Type B pancreatic cell (in vitro differentiated cells): ENCODE measurements around the gene RAD50. TPM values are rescaled to one million over a fixed set of nuclear protein-coding genes. Genes with fewer than 3 reads are reported as not detected.
"Not testable (repeated sequence)": the region's sequence is repeated elsewhere in the genome, so short reads cannot be mapped to it uniquely, and the experiment has no call there.

ENCODE experiments used
- DNase-seq: peaks from one replicate; pipeline ENCODE4 v3.0.0; 2021; ENCODE audit warnings: mixed read lengths; ENCODE audit not compliant: unreplicated experiment; ENCODE audit errors: extremely low spot score
- H3K27ac Mint-ChIP-seq: 2 replicates; pipeline ENCODE4 v1.8.0; 2021; ENCODE audit warnings: mild to moderate bottlenecking, mixed read lengths
- H3K27me3 Mint-ChIP-seq: 2 replicates; pipeline ENCODE4 v1.8.0; 2021; ENCODE audit warnings: mixed read lengths
- H3K36me3 Mint-ChIP-seq: 2 replicates; pipeline ENCODE4 v1.8.0; 2021; ENCODE audit warnings: mixed read lengths
- H3K4me1 Mint-ChIP-seq: one replicate; pipeline ENCODE4 v1.8.0; 2021; ENCODE audit warnings: mixed read lengths; ENCODE audit not compliant: unreplicated experiment
- H3K4me3 Mint-ChIP-seq: 2 replicates; pipeline ENCODE4 v1.8.0; 2021; ENCODE audit warnings: mild to moderate bottlenecking, mixed read lengths
- H3K9me3 Mint-ChIP-seq: 2 replicates; pipeline ENCODE4 v1.8.0; 2021; ENCODE audit warnings: mixed read lengths
- total RNA-seq: library from RNA; stranded (reverse); gene quantifications from 2 replicates; pipeline ENCODE4 v1.2.1, GENCODE V29; 2021; ENCODE audit warnings: low replicate concordance
- TF ChIP-seq, protein P1 (sequence below): fragments of 200-600 bp; sonication (generic); conservative IDR thresholded peaks from 2 replicates; pipeline ENCODE4 v1.5.0; 2021; ENCODE audit warnings: antibody characterized with exemption, mild to moderate bottlenecking

The RAD50 gene
- total RNA-seq, 1 donor from 2014 or later: 41.3 TPM

DNA sequence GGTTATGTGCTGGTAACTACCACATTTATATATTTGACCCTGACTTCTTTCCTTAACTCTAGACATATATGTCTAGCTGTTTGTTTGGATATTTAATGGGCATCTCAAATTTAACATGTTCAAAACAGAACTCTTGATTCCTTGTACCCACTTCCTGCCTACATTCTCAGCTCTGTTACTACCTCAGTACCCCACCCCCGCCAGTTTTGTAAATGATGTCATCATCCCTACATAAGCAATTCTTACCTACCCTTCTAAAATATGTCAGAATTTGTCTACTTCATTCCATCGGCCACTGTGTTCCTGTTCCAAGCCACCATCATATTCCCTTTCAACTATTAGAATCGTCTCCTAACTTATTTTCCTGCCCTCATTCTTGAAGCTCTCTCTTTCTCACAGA lies 4.8 kb downstream of the RAD50 start:
- DNase-seq: no peak
- Mint-ChIP-seq H3K9me3 (no peaks in the 10 kb centered on the region), H3K27me3 (no peaks in the 10 kb centered on the region), H3K27ac (no peak overlapping the region), H3K36me3 (peaks cover 17% of the 10 kb centered on the region), H3K4me1 (peaks cover 9% of the 10 kb centered on the region), H3K4me3 (no peak overlapping the region)
- TF ChIP-seq, protein P1, sequence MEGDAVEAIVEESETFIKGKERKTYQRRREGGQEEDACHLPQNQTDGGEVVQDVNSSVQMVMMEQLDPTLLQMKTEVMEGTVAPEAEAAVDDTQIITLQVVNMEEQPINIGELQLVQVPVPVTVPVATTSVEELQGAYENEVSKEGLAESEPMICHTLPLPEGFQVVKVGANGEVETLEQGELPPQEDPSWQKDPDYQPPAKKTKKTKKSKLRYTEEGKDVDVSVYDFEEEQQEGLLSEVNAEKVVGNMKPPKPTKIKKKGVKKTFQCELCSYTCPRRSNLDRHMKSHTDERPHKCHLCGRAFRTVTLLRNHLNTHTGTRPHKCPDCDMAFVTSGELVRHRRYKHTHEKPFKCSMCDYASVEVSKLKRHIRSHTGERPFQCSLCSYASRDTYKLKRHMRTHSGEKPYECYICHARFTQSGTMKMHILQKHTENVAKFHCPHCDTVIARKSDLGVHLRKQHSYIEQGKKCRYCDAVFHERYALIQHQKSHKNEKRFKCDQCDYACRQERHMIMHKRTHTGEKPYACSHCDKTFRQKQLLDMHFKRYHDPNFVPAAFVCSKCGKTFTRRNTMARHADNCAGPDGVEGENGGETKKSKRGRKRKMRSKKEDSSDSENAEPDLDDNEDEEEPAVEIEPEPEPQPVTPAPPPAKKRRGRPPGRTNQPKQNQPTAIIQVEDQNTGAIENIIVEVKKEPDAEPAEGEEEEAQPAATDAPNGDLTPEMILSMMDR: no peak

DNA sequence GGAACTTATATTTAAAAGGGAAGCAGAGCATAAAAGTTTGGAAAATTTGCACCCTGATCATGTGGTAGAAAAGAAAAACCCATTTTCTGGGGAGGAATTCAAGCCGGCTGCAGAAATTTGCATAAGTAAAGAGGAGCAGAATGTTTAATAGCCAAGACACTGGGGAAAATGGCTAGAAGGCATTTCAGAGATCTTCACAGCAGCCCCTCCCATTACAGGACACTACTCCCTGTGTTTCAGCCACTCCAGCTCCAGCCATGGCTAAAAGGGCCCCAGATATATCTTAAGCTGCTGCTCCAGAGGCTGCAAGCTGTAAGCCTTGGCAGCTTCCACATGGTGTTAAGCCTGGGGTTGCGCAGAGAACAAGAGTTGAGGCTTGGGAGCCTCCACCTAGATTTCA lies 7.8 kb downstream of the RAD50 start:
- not testable (repeated sequence) for H3K4me1 Mint-ChIP-seq, H3K4me3 Mint-ChIP-seq, DNase-seq, H3K9me3 Mint-ChIP-seq, H3K27me3 Mint-ChIP-seq, H3K27ac Mint-ChIP-seq
- H3K36me3 Mint-ChIP-seq: peaks cover 16% of the 10 kb centered on the region

DNA sequence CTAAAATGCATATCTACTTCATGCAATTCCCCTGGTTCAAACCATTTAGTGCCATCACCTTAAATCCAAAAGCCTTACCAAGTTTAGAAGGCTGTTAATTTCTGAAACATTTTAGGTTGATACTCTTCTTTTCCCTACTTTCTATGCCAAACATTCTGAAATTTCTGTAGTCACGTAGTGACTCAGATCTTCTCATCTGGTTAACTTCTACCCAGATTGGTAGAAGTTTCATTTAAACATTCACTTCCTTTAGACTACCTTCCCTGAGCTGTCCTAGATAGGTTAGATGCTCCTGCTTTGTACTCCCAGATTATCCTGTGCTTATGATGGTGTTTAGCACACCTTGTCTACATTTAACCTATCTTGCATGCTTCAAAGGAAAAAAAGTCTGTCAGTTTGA lies 9.9 kb downstream of the RAD50 start:
- no peaks in the 10 kb centered on the region for H3K27me3 Mint-ChIP-seq

DNA sequence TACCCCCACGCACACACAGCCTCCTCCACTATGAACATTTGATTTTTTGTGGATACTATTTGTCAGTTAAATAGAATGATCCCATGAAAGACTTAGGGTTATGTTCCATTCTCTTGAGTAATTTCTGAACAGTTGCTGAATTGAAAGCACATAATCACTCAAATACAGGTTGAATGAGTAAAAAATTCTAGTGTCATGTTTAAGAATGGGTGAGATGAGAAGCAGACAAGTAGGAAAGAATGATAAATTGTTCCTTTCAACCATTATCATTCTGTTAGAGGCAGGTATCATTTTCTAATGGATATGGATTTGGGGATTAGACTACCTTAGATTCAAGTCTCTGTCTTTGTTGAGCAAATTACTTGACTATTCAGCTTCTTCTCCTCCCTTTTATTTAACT lies 19.3 kb downstream of the RAD50 start:
- Mint-ChIP-seq H3K4me3 (no peak overlapping the region), H3K36me3 (peaks cover 44% of the 10 kb centered on the region), H3K4me1 (no peaks in the 10 kb centered on the region), H3K9me3 (no peaks in the 10 kb centered on the region), H3K27me3 (no peaks in the 10 kb centered on the region), H3K27ac (no peak overlapping the region)
- no peak for DNase-seq
- TF ChIP-seq, protein P1: no peak

More for the DNA sequence above, 9.9 kb downstream of the RAD50 start:
- no peaks in the 10 kb centered on the region for H3K4me1 Mint-ChIP-seq
- H3K9me3 Mint-ChIP-seq: no peaks in the 10 kb centered on the region
- no peak overlapping the region for H3K4me3 Mint-ChIP-seq
- no peak for DNase-seq
- no peak overlapping the region for H3K27ac Mint-ChIP-seq
- TF ChIP-seq, protein P1: no peak
- H3K36me3 Mint-ChIP-seq: peaks cover 21% of the 10 kb centered on the region

DNA sequence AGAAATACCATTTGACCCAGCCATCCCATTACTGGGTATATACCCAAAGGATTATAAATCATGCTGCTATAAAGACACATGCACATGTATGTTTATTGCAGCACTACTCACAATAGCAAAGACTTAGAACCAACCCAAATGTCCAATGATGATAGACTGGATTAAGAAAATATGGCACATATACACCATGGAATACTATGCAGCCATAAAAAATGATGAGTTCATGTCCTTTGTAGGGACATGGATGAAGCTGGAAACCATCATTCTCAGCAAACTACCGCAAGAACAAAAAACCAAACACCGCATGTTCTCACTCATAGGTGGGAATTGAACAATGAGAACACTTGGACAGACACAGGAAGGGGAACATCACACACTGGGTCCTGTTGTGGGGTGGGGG lies 27.8 kb downstream of the RAD50 start:
- not testable (repeated sequence) for DNase-seq, H3K27ac Mint-ChIP-seq, H3K4me3 Mint-ChIP-seq, H3K4me1 Mint-ChIP-seq, H3K27me3 Mint-ChIP-seq, H3K9me3 Mint-ChIP-seq
- peaks cover 21% of the 10 kb centered on the region for H3K36me3 Mint-ChIP-seq

DNA sequence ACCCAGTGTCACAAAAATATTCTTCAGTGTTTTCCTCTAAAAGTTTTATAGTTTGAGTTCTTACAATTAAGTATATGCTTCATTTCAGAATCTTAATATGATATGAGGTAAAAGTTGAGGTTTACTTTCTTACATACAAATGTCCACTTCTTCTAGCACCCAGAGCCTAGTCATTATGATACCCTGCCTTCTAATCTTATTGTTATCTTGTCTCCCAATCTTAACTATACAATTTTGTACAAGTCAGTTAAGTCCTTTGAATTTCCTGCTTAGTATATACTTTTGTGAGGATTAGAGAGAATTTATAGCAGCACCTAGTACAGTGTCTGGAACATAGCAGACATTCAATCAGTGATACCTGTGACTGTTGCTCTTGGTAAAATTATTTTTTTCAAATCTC lies 29.3 kb downstream of the RAD50 start:
- H3K27ac Mint-ChIP-seq: no peak overlapping the region

More for the DNA sequence above, 29.3 kb downstream of the RAD50 start:
- no peak for DNase-seq
- TF ChIP-seq, protein P1: no peak
- no peaks in the 10 kb centered on the region for H3K9me3 Mint-ChIP-seq
- H3K36me3 Mint-ChIP-seq: peaks cover 25% of the 10 kb centered on the region
- no peaks in the 10 kb centered on the region for H3K27me3 Mint-ChIP-seq
- no peaks in the 10 kb centered on the region for H3K4me1 Mint-ChIP-seq
- H3K4me3 Mint-ChIP-seq: no peak overlapping the region
